Lung (tissue), 12 donors: Measurements from ENCODE around the gene GUCY1A1. TPM values are rescaled to one million over a fixed set of nuclear protein-coding genes. Genes with fewer than 3 reads are reported as not detected.

Experiments used
- ATAC-seq: fragments of 200-7000 bp; cut with Tn5 transposase; one replicate; pipeline ENCODE4 v1.9.1; 2020; ENCODE audit warnings: moderate number of reproducible peaks; ENCODE audit not compliant: insufficient read depth, low FRiP score
- DNase-seq, 3 donors: peaks; one replicate each; pipeline ENCODE4 v3.0.0-alpha.2; 2013 to 2017
- H3K27ac ChIP-seq, 2 donors: one replicate each; pipeline ENCODE4 v1.5.1; 2013; ENCODE audit warnings: mild to moderate bottlenecking in 2 of 2, moderate library complexity in 2 of 2, control low read depth in 1 of 2, inconsistent platforms in 1 of 2, low read depth in 1 of 2, low read length in 1 of 2
- H3K27me3 ChIP-seq, 3 donors: one replicate each; pipeline ENCODE4 v1.5.1; 2013; ENCODE audit warnings: low read length in 2 of 3; ENCODE audit not compliant: control insufficient read depth in 3 of 3, insufficient read depth in 3 of 3
- H3K36me3 ChIP-seq, 4 donors: one replicate each; pipeline ENCODE4 v1.5.1; 2013; ENCODE audit warnings: low read length in 4 of 4, mild to moderate bottlenecking in 1 of 4, moderate library complexity in 1 of 4; ENCODE audit not compliant: control insufficient read depth in 4 of 4, insufficient read depth in 4 of 4
- H3K4me1 ChIP-seq, 5 donors: one replicate each; pipeline ENCODE4 v1.5.1; 2013; ENCODE audit warnings: low read length in 5 of 5, mild to moderate bottlenecking in 2 of 5, moderate library complexity in 1 of 5; ENCODE audit not compliant: control insufficient read depth in 5 of 5, insufficient read depth in 5 of 5
- H3K4me3 ChIP-seq: one replicate; pipeline ENCODE4 v1.5.1; 2013; ENCODE audit warnings: mild to moderate bottlenecking, control low read depth, moderate library complexity
- H3K9ac ChIP-seq, 2 donors: one replicate each; pipeline ENCODE4 v1.5.1; 2013; ENCODE audit warnings: low read length in 2 of 2, control low read depth in 1 of 2; ENCODE audit not compliant: insufficient read depth in 1 of 2
- H3K9me3 ChIP-seq, 4 donors: one replicate each; pipeline ENCODE4 v1.5.1; 2013; ENCODE audit warnings: low read length in 3 of 4, mild to moderate bottlenecking in 1 of 4, moderate library complexity in 1 of 4; ENCODE audit not compliant: control insufficient read depth in 4 of 4, insufficient read depth in 3 of 4
- WGBS, 2 donors: extraction: QIAGEN DNeasy Blood & Tissue Kit; methylation state at CpG; one replicate each; pipeline ENCODE4 v1.1.7; 2013; 5-methylcytosine and 5-hydroxymethylcytosine counted together
- polyA plus RNA-seq, 2 donors: library from polyadenylated mRNA; stranded (reverse); fragments of 200-250 nt; gene quantifications; one replicate each; pipeline ENCODE4 v1.2.1, GENCODE V29; 2013
- total RNA-seq, 2 donors: library from RNA; depleted of rRNA in 1 of 2; stranded (reverse); fragments of >200 nt in 1 of 2; gene quantifications; one replicate each; pipeline ENCODE4 v1.2.1, GENCODE V29; 2014 to 2021
- TF ChIP-seq, protein P1 (sequence below): IDR thresholded peaks from 2 replicates; pipeline ENCODE4 v1.5.1; 2012; ENCODE audit warnings: mild to moderate bottlenecking; ENCODE audit errors: control extremely low read depth, extremely low read depth
- donor health status: control.
- donor health status: control.
- donor health status: Bipolar disorder and iron deficiency.
- donor health status: healthy.
- donor health status: DM: yes; HTN: yes; CAD: no.

GUCY1A1 gene
- total and polyA plus RNA-seq, 4 donors, result 8.0 to 115 (median 28.5) TPM

DNA sequence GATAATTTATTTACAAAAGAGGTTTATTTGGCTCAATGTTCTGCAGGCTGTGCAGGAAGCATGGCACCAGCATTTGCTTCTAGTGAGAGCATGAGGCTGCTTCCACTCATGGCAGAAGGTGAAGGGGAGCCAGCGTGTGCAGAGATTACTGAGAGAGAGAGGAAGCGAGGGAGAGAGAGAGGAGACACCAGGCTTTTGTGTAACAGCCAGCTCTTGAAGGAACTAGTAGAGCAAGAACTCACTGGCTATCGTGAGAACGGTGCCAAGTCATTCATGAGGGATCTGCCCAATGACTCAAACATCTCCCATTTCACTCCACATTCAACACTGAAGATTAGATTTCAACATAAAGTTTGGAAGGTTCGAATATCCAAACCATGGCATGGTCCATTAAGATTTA is 12.7 kb downstream of the GUCY1A1 start:
- peak in 2 of 3 donors; percentile 38 to 72 for DNase-seq
- 28 to 32% methylated on average over 5 of the region's 5 CpGs for WGBS, 2 donors
- H3K27ac ChIP-seq, result peak overlapping the region in 1 of 2 donors; percentile 3
- H3K27me3 ChIP-seq, result no peaks in the 10 kb centered on the region
- peaks cover 0 to 10% (median 3%) of the 10 kb centered on the region in 4 donors for H3K36me3 ChIP-seq
- peak; percentile 60 for ATAC-seq
- peaks cover 3 to 69% (median 18%) of the 10 kb centered on the region in 5 donors for H3K4me1 ChIP-seq
- no peak overlapping the region for H3K9ac ChIP-seq
- no peaks in the 10 kb centered on the region for H3K9me3 ChIP-seq
- TF ChIP-seq, protein P1, sequence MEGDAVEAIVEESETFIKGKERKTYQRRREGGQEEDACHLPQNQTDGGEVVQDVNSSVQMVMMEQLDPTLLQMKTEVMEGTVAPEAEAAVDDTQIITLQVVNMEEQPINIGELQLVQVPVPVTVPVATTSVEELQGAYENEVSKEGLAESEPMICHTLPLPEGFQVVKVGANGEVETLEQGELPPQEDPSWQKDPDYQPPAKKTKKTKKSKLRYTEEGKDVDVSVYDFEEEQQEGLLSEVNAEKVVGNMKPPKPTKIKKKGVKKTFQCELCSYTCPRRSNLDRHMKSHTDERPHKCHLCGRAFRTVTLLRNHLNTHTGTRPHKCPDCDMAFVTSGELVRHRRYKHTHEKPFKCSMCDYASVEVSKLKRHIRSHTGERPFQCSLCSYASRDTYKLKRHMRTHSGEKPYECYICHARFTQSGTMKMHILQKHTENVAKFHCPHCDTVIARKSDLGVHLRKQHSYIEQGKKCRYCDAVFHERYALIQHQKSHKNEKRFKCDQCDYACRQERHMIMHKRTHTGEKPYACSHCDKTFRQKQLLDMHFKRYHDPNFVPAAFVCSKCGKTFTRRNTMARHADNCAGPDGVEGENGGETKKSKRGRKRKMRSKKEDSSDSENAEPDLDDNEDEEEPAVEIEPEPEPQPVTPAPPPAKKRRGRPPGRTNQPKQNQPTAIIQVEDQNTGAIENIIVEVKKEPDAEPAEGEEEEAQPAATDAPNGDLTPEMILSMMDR, result no peak
- no peak overlapping the region for H3K4me3 ChIP-seq

DNA sequence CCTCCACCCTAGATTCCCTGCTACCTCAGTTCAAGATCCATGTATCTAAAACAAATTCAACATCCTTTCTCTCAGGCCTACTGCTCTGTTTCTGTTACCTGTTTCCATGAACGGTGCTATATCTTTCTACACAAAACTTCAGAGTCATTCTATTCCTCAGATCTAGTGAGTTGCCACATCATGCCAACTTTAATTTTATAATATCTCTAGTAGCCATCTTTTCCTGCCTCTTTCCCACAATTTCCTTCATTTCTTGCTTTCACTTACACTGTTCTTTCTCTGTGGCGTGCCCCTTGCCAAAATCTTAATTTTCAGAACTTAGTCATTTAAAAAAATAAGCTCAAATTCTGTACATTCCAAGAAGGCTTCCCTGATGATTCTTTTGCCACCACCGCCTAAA is 15.2 kb downstream of the GUCY1A1 start:
- Histone ChIP-seq H3K4me3 (no peak overlapping the region), H3K9me3 (no peaks in the 10 kb centered on the region), H3K36me3 (peaks cover 0 to 8% (median 3%) of the 10 kb centered on the region in 4 donors), H3K9ac (no peak overlapping the region), H3K27ac (no peak overlapping the region), H3K27me3 (no peaks in the 10 kb centered on the region), H3K4me1 (peaks cover 5 to 56% (median 18%) of the 10 kb centered on the region in 5 donors)
- TF ChIP-seq, protein P1, result no peak
- ATAC-seq (no peak), DNase-seq (no peak)
- 26 to 46% methylated on average over 3 of the region's 3 CpGs for WGBS, 2 donors

DNA sequence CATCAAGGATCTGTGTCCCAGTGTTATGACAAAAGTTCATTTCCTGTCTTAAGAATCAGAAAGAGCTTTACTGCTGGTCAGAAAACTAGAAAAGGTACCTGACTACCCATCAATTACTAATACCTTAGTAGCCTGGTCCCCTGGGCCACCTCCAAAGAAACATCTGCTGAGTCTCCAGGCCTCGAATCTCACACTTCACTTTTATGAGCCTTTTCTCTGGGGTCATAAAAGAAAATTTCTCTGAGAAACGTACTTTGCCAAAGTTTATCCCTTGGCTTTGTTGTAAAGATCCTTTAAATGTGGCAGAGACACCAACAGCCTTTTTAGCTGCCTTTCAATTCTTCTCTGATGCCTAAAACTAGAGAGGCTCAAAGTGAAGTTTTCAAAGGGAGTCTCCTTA is 17.8 kb downstream of the GUCY1A1 start:
- WGBS, 2 donors, result 62 to 70% methylated on average over 2 of the region's 2 CpGs
- H3K27ac ChIP-seq, result no peak overlapping the region
- no peak for ATAC-seq

More for the DNA sequence above, 17.8 kb downstream of the GUCY1A1 start:
- Histone ChIP-seq H3K4me3 (no peak overlapping the region), H3K27me3 (no peaks in the 10 kb centered on the region), H3K9ac (no peak overlapping the region), H3K4me1 (peaks cover 2 to 61% (median 15%) of the 10 kb centered on the region in 5 donors), H3K36me3 (peaks cover 0 to 12% (median 2%) of the 10 kb centered on the region in 4 donors), H3K9me3 (no peaks in the 10 kb centered on the region)
- peak in 2 of 3 donors; percentile 27 to 61 for DNase-seq
- TF ChIP-seq, protein P1, result no peak
